K562 (cell line): ENCODE data around the gene ZNF569. TPM values are rescaled to one million over a fixed set of nuclear protein-coding genes. Genes with fewer than 3 reads are reported as not detected.

Experiments used
- ATAC-seq: fragments of 200-7000 bp; cut with Tn5 transposase; 3 replicates; pipeline ENCODE4 v1.9.1; 2020; ENCODE audit warnings: moderate library complexity
- BruUV-seq: library from RNA; stranded (reverse); fragments of 400-500 nt; replicated peaks from 2 replicates; lab custom pipeline; 2021; lab: Mats Ljungman, UMichigan
- CTCF ChIA-PET: fragments of 300-600 bp; formaldehyde crosslinking; extraction: SDS; loops from one replicate; lab custom pipeline; 2021; ENCODE audit warnings: low intra/inter-chr PET ratio; lab: Yijun Ruan, JAX
- POLR2A ChIA-PET: fragments of 300-600, 350-650 bp; sonication (Branson Sonifier 250); formaldehyde crosslinking; extraction: SDS; loops from one replicate; lab custom pipeline; 2021; ENCODE audit warnings: antibody characterized with exemption, inconsistent platforms; lab: Yijun Ruan, JAX
- DNase-seq, 4 experiments: peaks; one replicate each; pipeline versions ENCODE4 v3.0.0 to v3.0.0-alpha.2; 2011 to 2018; ENCODE audit warnings: low spot score in 3 of 4, mixed read lengths in 3 of 4; ENCODE audit errors: extremely low read depth in 1 of 4
- FAIRE-seq: peaks from 2 replicates; lab custom pipeline; 2011; peaks lifted over from hg19 to GRCh38; lab: Jason Lieb, UNC
- H2AFZ ChIP-seq: 2 replicates; pipeline ENCODE4 v1.6.0; 2011; ENCODE audit warnings: low read depth, low read length, control low read depth, inconsistent platforms
- H3K27ac ChIP-seq: fragments of 200-600 bp; 3 replicates; pipeline ENCODE4 v1.8.0; 2011; ENCODE audit warnings: low read depth, mild to moderate bottlenecking, control low read depth, inconsistent platforms, low read length, moderate library complexity, mixed read lengths; ENCODE audit errors: extremely low read depth
- H3K27me3 ChIP-seq, 2 experiments: fragments of 300-600 bp in 1 of 2; 2 replicates in 1 of 2; 3 replicates in 1 of 2; pipeline versions ENCODE4 v1.6.0 to v1.8.0; 2011; ENCODE audit warnings: inconsistent platforms in 2 of 2, low read length in 2 of 2, mild to moderate bottlenecking in 1 of 2, mixed read lengths in 1 of 2, moderate library complexity in 1 of 2; ENCODE audit not compliant: control insufficient read depth in 2 of 2, insufficient read depth in 2 of 2
- H3K36me3 ChIP-seq: fragments of 300-600 bp; 3 replicates; pipeline ENCODE4 v1.8.0; 2011; ENCODE audit warnings: mild to moderate bottlenecking, low read length, inconsistent platforms; ENCODE audit not compliant: control insufficient read depth, insufficient read depth
- H3K4me1 ChIP-seq, 2 experiments: fragments of 200-600 bp in 1 of 2; replicated peaks in 1 of 2; 2 replicates in 1 of 2; 3 replicates in 1 of 2; pipeline versions ENCODE4 v1.5.1 to v1.8.0; 2011; ENCODE audit warnings: inconsistent platforms in 2 of 2, low read length in 2 of 2, mild to moderate bottlenecking in 1 of 2, mixed read lengths in 1 of 2, moderate library complexity in 1 of 2; ENCODE audit not compliant: control insufficient read depth in 2 of 2, insufficient read depth in 2 of 2
- H3K4me2 ChIP-seq: 2 replicates; pipeline ENCODE4 v1.6.1; 2011; ENCODE audit warnings: low read length, control low read depth, inconsistent platforms, mixed read lengths; ENCODE audit not compliant: insufficient read depth
- H3K4me3 ChIP-seq: fragments of 200-600 bp; sonication (generic), shearing (Covaris generic); 2 replicates; pipeline ENCODE4 v1.5.1; 2016; ENCODE audit warnings: control low read depth, inconsistent platforms
- H3K79me2 ChIP-seq: fragments of 200-600 bp; 3 replicates; pipeline ENCODE4 v1.8.0; 2011; ENCODE audit warnings: low read length, inconsistent platforms; ENCODE audit not compliant: control insufficient read depth, insufficient read depth
- H3K9ac ChIP-seq, 2 experiments: 2 replicates each; pipeline versions ENCODE4 v1.6.0 to v1.6.1; 2011; ENCODE audit warnings: low read depth in 2 of 2, low read length in 2 of 2, control low read depth in 1 of 2, inconsistent platforms in 1 of 2, mild to moderate bottlenecking in 1 of 2, mixed read lengths in 1 of 2; ENCODE audit not compliant: insufficient read depth in 1 of 2
- H3K9me1 ChIP-seq: one replicate; pipeline ENCODE4 v1.6.0; 2011; ENCODE audit warnings: inconsistent platforms, mild to moderate bottlenecking, low read length, moderate library complexity; ENCODE audit not compliant: control insufficient read depth, insufficient read depth
- H3K9me3 ChIP-seq: replicated peaks from 2 replicates; pipeline ENCODE4 v1.5.1; 2011; ENCODE audit warnings: low read depth, low read length, inconsistent platforms; ENCODE audit not compliant: control insufficient read depth, insufficient read depth
- H4K20me1 ChIP-seq: replicated peaks from 2 replicates; pipeline ENCODE4 v1.6.1; 2011; ENCODE audit warnings: low read length, inconsistent platforms, mixed read lengths; ENCODE audit not compliant: control insufficient read depth, insufficient read depth
- ARID2 ChIP-seq: fragments of 450-650 bp; IDR thresholded peaks from 2 replicates; pipeline ENCODE4 v1.6.1; 2017; ENCODE audit warnings: antibody characterized with exemption, mild to moderate bottlenecking
- CBFA2T3 ChIP-seq: fragments of 450-650 bp; IDR thresholded peaks from 2 replicates; pipeline ENCODE4 v1.6.1; 2017
- CCAR2 ChIP-seq: fragments of 200-400 bp; formaldehyde crosslinking; IDR thresholded peaks from 2 replicates; pipeline ENCODE4 v1.6.1; 2017; ENCODE audit warnings: mild to moderate bottlenecking, low read depth, low read length
- ETV6 ChIP-seq, 3 experiments: fragments of 150-350 bp in 1 of 3; sonication (generic) in 1 of 3; formaldehyde crosslinking in 1 of 3; IDR thresholded peaks; 2 replicates each; pipeline versions ENCODE4 v1.6.1 to v1.8.0; 2014 to 2022; ENCODE audit warnings: borderline replicate concordance in 2 of 3, low read depth in 2 of 3, antibody characterized with exemption in 1 of 3, low read length in 1 of 3, mild to moderate bottlenecking in 1 of 3, missing genetic modification reagents in 1 of 3
- GABPB2 ChIP-seq: fragments of 250-450 bp; sonication (Bioruptor Pico); conservative IDR thresholded peaks from 2 replicates; pipeline ENCODE4 v1.5.1; 2021; ENCODE audit warnings: mild to moderate bottlenecking
- NR1H2 ChIP-seq: sonication (generic); formaldehyde crosslinking; IDR thresholded peaks from 2 replicates; pipeline ENCODE4 v1.4.0; 2020; ENCODE audit warnings: mild to moderate bottlenecking, missing genetic modification reagents
- PHF21A ChIP-seq: fragments of 450-650 bp; IDR thresholded peaks from 2 replicates; pipeline ENCODE4 v1.6.1; 2017; ENCODE audit warnings: low read depth, borderline replicate concordance
- PML ChIP-seq: IDR thresholded peaks from 2 replicates; pipeline ENCODE4 v1.6.1; 2012; ENCODE audit warnings: low read length, inconsistent platforms
- PTBP1 ChIP-seq: fragments of 200-400 bp; formaldehyde crosslinking; IDR thresholded peaks from 2 replicates; pipeline ENCODE4 v1.6.1; 2017; ENCODE audit warnings: low read depth, low read length
- ZNF766 ChIP-seq: fragments of 200-800 bp; sonication (Bioruptor generic); conservative IDR thresholded peaks from 2 replicates; pipeline ENCODE4 v1.6.1; 2016; ENCODE audit warnings: missing genetic modification characterization, missing compliant biosample characterization
- WGBS: fragments of 100-300 bp; shearing (Covaris generic); methylation state at CpG from one replicate; pipeline ENCODE4 v1.1.6; 2016; ENCODE audit warnings: low coverage, mixed read lengths; ENCODE audit not compliant: insufficient coverage; ENCODE audit errors: missing lambda C conversion rate; 5-methylcytosine and 5-hydroxymethylcytosine counted together
- in situ Hi-C: fragments of 300-500 bp; cut with MboI; formaldehyde crosslinking; loops from 4 replicates; pipeline ENCODE4 v1.15.0; 2018; ENCODE audit warnings: inconsistent platforms, mixed read lengths
- intact Hi-C: fragments of 100-400 bp; cut with micrococcal nuclease; formaldehyde crosslinking; loops from 2 replicates; pipeline ENCODE4 v1.14.2; 2022
- polyA plus RNA-seq, 8 experiments: library from polyadenylated mRNA; depleted of rRNA in 4 of 8; stranded (reverse) in 5 of 8; unstranded in 3 of 8; fragments of >200 nt; fragmentation: Nextera tagmentation in 2 of 8; fragmentation: Illumina TruSeq in 1 of 8; extraction: Ambion mirVana in 2 of 8; extraction: Trizol in 1 of 8; gene quantifications; 2 replicates each; pipeline versions ENCODE4 v1.2.1 to v1.2.3, GENCODE V29; 2011 to 2014; ENCODE audit warnings: inconsistent platforms in 1 of 8, missing spikeins in 1 of 8
- total RNA-seq, 7 experiments: library from RNA; depleted of rRNA in 6 of 7; stranded (reverse); fragments of >200 nt in 6 of 7; fragmentation: Illumina TruSeq in 2 of 7; extraction: Trizol in 2 of 7; gene quantifications; 2 replicates each; pipeline versions ENCODE4 v1.2.1 to v1.2.3, GENCODE V29; 2011 to 2021; ENCODE audit warnings: low replicate concordance in 1 of 7
- TF ChIP-seq, protein P1 (sequence below): fragments of 450-650 bp; formaldehyde crosslinking; IDR thresholded peaks from 2 replicates; pipeline ENCODE4 v1.4.0; 2020; ENCODE audit warnings: mild to moderate bottlenecking
- TF ChIP-seq, protein P2 (sequence below): fragments of 450-650 bp; IDR thresholded peaks from 2 replicates; pipeline ENCODE4 v1.6.1; 2018; ENCODE audit warnings: mild to moderate bottlenecking, low read depth; ENCODE audit not compliant: partially characterized antibody
- TF ChIP-seq, protein P3 (sequence below): sonication (generic); formaldehyde crosslinking; IDR thresholded peaks from 2 replicates; pipeline ENCODE4 v1.8.0; 2022; ENCODE audit warnings: mild to moderate bottlenecking, missing genetic modification reagents

The ZNF569 gene
- total and polyA plus RNA-seq, 9 of the 15 experiments (the other 6 are each of a cell fraction or from before 2014, with no cell fraction given), result 2.1 to 5.7 (median 4.5) TPM

DNA sequence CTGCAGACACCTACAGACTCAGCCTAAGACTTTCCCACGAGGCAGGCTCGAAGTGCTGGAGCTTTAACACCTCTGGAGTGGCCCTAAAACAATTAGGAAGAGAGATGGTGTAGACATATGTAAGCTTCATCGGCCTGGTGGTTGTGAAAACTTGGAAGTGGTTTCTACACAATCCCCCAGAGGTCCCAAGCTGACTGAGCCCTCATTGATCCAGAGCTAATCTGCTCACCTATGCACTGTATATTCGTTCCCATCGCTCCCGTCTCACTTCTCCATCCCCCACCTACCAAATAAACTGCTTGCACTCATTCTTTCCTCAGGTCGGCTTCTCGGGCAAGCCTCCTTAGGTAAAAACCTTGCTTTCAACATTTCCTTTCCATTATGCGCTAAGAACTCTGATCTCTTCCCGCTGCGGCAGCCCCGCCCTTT is 38.7 kb upstream of the ZNF569 start:
- FAIRE-seq (no peak), DNase-seq (no peak), ATAC-seq (no peak)
- no TSS peak for BruUV-seq
- peak overlapping the region; percentile 27 for H3K4me3 ChIP-seq
- intact Hi-C loops, result no loop called here
- no peaks in the 10 kb centered on the region for H3K79me2 ChIP-seq
- no peaks in the 10 kb centered on the region for H3K9me1 ChIP-seq
- H3K27ac ChIP-seq, result no peak overlapping the region
- ChIA-PET POLR2A (no interaction called here), CTCF (no interaction called here)
- in situ Hi-C loops, result no loop called here
- H3K4me2 ChIP-seq, result peak overlapping the region; percentile 38; the same call in 1 of the 2 replicates
- no peak for TF ChIP-seq ZNF766 (CRISPR knock-in tag)
- TF ChIP-seq CCAR2, result no peak
- TF ChIP-seq PHF21A, result no peak
- no peak for TF ChIP-seq ETV6 (IDR thresholded peaks at IDR 0.05; ENCODE audit: borderline replicate concordance in 1 of 2, low read depth in 2 of 2, low read length in 1 of 2)
- no peak for TF ChIP-seq ETV6 (CRISPR knock-in tag; IDR thresholded peaks at IDR 0.05; ENCODE audit: borderline replicate concordance)
- no peak for TF ChIP-seq GABPB2
- TF ChIP-seq NR1H2 (CRISPR knock-in tag), result no peak
- H4K20me1 ChIP-seq, result no peaks in the 10 kb centered on the region
- 0 out of 2 replicates have a peak, but pooled peaks cover 1% of the 10 kb centered on the region for H3K9me3 ChIP-seq
- no peaks in the 10 kb centered on the region for H3K27me3 ChIP-seq
- WGBS, result 5% methylated on average over 11 of the region's 12 CpGs
- H3K36me3 ChIP-seq, result no peaks in the 10 kb centered on the region
- H2AFZ ChIP-seq, result peak overlapping the region; percentile 44; the same call in 1 of the 2 replicates
- no peak overlapping the region for H3K9ac ChIP-seq
- no peaks in the 10 kb centered on the region; a peak in 1 of 5 replicates for H3K4me1 ChIP-seq

DNA sequence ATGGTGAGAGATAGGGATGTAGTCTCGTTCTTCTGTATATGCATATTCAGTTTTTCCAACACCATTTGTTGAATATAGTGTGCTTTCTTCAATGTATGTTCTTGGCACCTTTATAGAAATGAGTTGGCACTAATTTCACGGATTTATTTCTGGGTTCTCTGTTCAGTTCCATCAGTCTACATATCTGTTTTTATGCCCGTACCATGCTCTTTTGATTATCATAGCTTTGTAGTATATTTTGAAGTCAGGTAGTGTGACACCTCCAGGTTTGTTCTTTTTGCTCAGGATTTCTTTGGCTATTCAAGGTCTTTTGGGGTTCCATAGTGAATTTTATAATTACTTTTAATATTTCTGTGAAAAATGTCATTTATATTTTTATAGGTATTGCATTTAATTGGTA is 25.0 kb upstream of the ZNF569 start:
- ChIA-PET CTCF (no interaction called here), POLR2A (no interaction called here)
- no peaks in the 10 kb centered on the region for H3K36me3 ChIP-seq
- no peak overlapping the region for H3K4me2 ChIP-seq
- no peaks in the 10 kb centered on the region for H3K4me1 ChIP-seq
- no peak for ATAC-seq
- DNase-seq, result no peak
- H3K9ac ChIP-seq, result no peak overlapping the region
- no peak overlapping the region for H3K4me3 ChIP-seq
- FAIRE-seq, result no peak
- no peak overlapping the region for H3K27ac ChIP-seq
- in situ Hi-C loops, result no loop called here
- no peaks in the 10 kb centered on the region; the same call in 1 of the 2 replicates for H3K9me3 ChIP-seq
- WGBS, result 0% methylated on average over 3 of the region's 3 CpGs
- BruUV-seq, result no TSS peak
- H2AFZ ChIP-seq, result no peak overlapping the region
- no peaks in the 10 kb centered on the region for H3K9me1 ChIP-seq
- no peaks in the 10 kb centered on the region for H3K27me3 ChIP-seq
- no peaks in the 10 kb centered on the region for H3K79me2 ChIP-seq
- intact Hi-C loops, result no loop called here
- H4K20me1 ChIP-seq, result no peaks in the 10 kb centered on the region
- no peak for TF ChIP-seq ARID2
- TF ChIP-seq, protein P1, sequence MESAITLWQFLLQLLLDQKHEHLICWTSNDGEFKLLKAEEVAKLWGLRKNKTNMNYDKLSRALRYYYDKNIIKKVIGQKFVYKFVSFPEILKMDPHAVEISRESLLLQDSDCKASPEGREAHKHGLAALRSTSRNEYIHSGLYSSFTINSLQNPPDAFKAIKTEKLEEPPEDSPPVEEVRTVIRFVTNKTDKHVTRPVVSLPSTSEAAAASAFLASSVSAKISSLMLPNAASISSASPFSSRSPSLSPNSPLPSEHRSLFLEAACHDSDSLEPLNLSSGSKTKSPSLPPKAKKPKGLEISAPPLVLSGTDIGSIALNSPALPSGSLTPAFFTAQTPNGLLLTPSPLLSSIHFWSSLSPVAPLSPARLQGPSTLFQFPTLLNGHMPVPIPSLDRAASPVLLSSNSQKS (CRISPR knock-in tag), result no peak
- TF ChIP-seq, protein P2, sequence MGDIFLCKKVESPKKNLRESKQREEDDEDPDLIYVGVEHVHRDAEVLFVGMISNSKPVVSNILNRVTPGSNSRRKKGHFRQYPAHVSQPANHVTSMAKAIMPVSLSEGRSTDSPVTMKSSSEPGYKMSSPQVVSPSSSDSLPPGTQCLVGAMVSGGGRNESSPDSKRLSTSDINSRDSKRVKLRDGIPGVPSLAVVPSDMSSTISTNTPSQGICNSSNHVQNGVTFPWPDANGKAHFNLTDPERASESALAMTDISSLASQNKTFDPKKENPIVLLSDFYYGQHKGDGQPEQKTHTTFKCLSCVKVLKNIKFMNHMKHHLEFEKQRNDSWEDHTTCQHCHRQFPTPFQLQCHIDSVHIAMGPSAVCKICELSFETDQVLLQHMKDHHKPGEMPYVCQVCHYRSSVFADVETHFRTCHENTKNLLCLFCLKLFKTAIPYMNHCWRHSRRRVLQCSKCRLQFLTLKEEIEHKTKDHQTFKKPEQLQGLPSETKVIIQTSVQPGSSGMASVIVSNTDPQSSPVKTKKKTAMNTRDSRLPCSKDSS, result no peak
- TF ChIP-seq, protein P3, sequence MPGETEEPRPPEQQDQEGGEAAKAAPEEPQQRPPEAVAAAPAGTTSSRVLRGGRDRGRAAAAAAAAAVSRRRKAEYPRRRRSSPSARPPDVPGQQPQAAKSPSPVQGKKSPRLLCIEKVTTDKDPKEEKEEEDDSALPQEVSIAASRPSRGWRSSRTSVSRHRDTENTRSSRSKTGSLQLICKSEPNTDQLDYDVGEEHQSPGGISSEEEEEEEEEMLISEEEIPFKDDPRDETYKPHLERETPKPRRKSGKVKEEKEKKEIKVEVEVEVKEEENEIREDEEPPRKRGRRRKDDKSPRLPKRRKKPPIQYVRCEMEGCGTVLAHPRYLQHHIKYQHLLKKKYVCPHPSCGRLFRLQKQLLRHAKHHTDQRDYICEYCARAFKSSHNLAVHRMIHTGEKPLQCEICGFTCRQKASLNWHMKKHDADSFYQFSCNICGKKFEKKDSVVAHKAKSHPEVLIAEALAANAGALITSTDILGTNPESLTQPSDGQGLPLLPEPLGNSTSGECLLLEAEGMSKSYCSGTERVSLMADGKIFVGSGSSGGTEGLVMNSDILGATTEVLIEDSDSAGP (CRISPR knock-in tag), result no peak
- TF ChIP-seq CBFA2T3, result no peak
- TF ChIP-seq PML, result no peak
- TF ChIP-seq PTBP1, result no peak
